ENCODE data around the gene RBM39. TPM values are rescaled to one million over a fixed set of nuclear protein-coding genes. Genes with fewer than 3 reads are reported as not detected.

Gene RBM39
- total and polyA plus RNA-seq, 2 of the 13 experiments (the other 11 are each of a cell fraction or from before 2014, with no cell fraction given) = 788 to 920 TPM

- TF ChIP-seq ZNF800 (CRISPR knock-in tag; IDR thresholded peaks at IDR 0.05) = peak; percentile 91
- peak; percentile 77 for TF ChIP-seq ZNF670 (CRISPR knock-in tag; IDR thresholded peaks at IDR 0.05; ENCODE audit: borderline replicate concordance)
- peak; percentile 60; the same call in 1 of the 2 replicates for TF ChIP-seq NCOR1 (IDR thresholded peaks at IDR 0.05; ENCODE audit: borderline replicate concordance, low read length)
- peak; percentile 22; the same call in 1 of the 2 replicates for TF ChIP-seq NR2F2 (IDR thresholded peaks at IDR 0.05; ENCODE audit: borderline replicate concordance, low read depth)
- peak; percentile 64; the same call in 1 of the 2 replicates for TF ChIP-seq ZNF562 (CRISPR knock-in tag; IDR thresholded peaks at IDR 0.05; ENCODE audit: borderline replicate concordance)
- peak; percentile 64 for TF ChIP-seq ZNF362 (CRISPR knock-in tag; IDR thresholded peaks at IDR 0.05; ENCODE audit: borderline replicate concordance)
- TF ChIP-seq ZNF138 (CRISPR knock-in tag; IDR thresholded peaks at IDR 0.05; ENCODE audit: low read depth) = peak; percentile 99
- peak; percentile 71; the same call in 1 of the 2 replicates for TF ChIP-seq MZF1 (CRISPR knock-in tag; IDR thresholded peaks at IDR 0.05; ENCODE audit: borderline replicate concordance)
- peak; percentile 90 for TF ChIP-seq ATF5 (CRISPR knock-in tag; IDR thresholded peaks at IDR 0.05; ENCODE audit: low read depth)
- 0 out of 2 replicates have a peak, but pooled peaks have one; percentile 3 for TF ChIP-seq NFE2L2 (IDR thresholded peaks at IDR 0.05; ENCODE audit: low read length)
- no peak for TF ChIP-seq MBD4 (IDR thresholded peaks at IDR 0.05; ENCODE audit: borderline replicate concordance, low read length)
- peak; percentile 89 for TF ChIP-seq GATAD2A (CRISPR knock-in tag; IDR thresholded peaks at IDR 0.05)
- peak; percentile 99 for TF ChIP-seq FOXK1 (CRISPR knock-in tag; IDR thresholded peaks at IDR 0.05; ENCODE audit: borderline replicate concordance, low read depth)
- peak; percentile 65 for TF ChIP-seq ZSCAN29 (CRISPR knock-in tag; conservative IDR thresholded peaks at IDR 0.05)
- TF ChIP-seq ZMAT5 (CRISPR knock-in tag; IDR thresholded peaks at IDR 0.05; ENCODE audit: borderline replicate concordance, low read depth) = 0 out of 2 replicates have a peak, but pooled peaks have one; percentile 93
- TF ChIP-seq IKZF5 (CRISPR knock-in tag; IDR thresholded peaks at IDR 0.05) = peak; percentile 99
- peak; percentile 99 for TF ChIP-seq HOXA5 (CRISPR knock-in tag; IDR thresholded peaks at IDR 0.05)
- TF ChIP-seq ZNF674 (CRISPR knock-in tag; IDR thresholded peaks at IDR 0.05; ENCODE audit: low read depth) = peak; percentile 96
- peak; percentile 96 for TF ChIP-seq FOXO1 (CRISPR knock-in tag; IDR thresholded peaks at IDR 0.05)
- peak; percentile 100 for TF ChIP-seq ARNT2 (CRISPR knock-in tag; IDR thresholded peaks at IDR 0.05; ENCODE audit: low read depth)
- 0 out of 2 replicates have a peak, but pooled peaks have one; percentile 87 for TF ChIP-seq ZNF572 (CRISPR knock-in tag; IDR thresholded peaks at IDR 0.05)
- TF ChIP-seq TAF15 (IDR thresholded peaks at IDR 0.05; ENCODE audit: low read depth, low read length, poor library complexity, severe bottlenecking) = peak; percentile 84
- peak; percentile 83 for TF ChIP-seq ZBTB21 (CRISPR knock-in tag; IDR thresholded peaks at IDR 0.05)
- peak; percentile 92 for TF ChIP-seq JDP2 (CRISPR knock-in tag; IDR thresholded peaks at IDR 0.05; ENCODE audit: borderline replicate concordance)
These were observed at the start of gene RBM39 (continued) for GRCh38 chr20:35741892-35742740.
